Right atrium auricular region (tissue), 2 donors: ENCODE data around the gene SLIT3. TPM values are rescaled to one million over a fixed set of nuclear protein-coding genes. Genes with fewer than 3 reads are reported as not detected.

Experiments
- DNase-seq: peaks from one replicate; pipeline ENCODE4 v3.0.0-alpha.2; 2019; ENCODE audit warnings: low spot score
- H3K27ac ChIP-seq, 2 donors: fragments of 200-600 bp; sonication (generic); 1 replicate in 1 of 2; 2 replicates in 1 of 2; pipeline ENCODE4 v1.5.1; 2016 to 2019
- H3K27me3 ChIP-seq, 2 donors: fragments of 200-600 bp; sonication (generic); one replicate each; pipeline versions ENCODE4 v1.5.1 to v1.6.0; 2017 to 2019
- H3K36me3 ChIP-seq: fragments of 200-600 bp; sonication (generic); one replicate; pipeline ENCODE4 v1.5.1; 2016
- H3K4me1 ChIP-seq, 2 donors: fragments of 200-600 bp; sonication (generic); one replicate each; pipeline versions ENCODE4 v1.5.1 to v1.6.0; 2017 to 2019
- H3K4me3 ChIP-seq, 2 donors: fragments of 200-600 bp; sonication (generic); 1 replicate in 1 of 2; 2 replicates in 1 of 2; pipeline ENCODE4 v1.5.1; 2017 to 2019; ENCODE audit warnings: mild to moderate bottlenecking in 1 of 2, moderate library complexity in 1 of 2
- H3K9me3 ChIP-seq, 2 donors: fragments of 200-600 bp; sonication (generic); one replicate each; pipeline ENCODE4 v1.5.1; 2019
- CTCF ChIP-seq, 2 donors: fragments of 200-600 bp; sonication (generic); IDR thresholded peaks; one replicate each; pipeline ENCODE4 v1.5.1; 2019; ENCODE audit warnings: antibody characterized with exemption in 2 of 2
- total RNA-seq, 2 donors: library from RNA; depleted of rRNA; stranded (reverse); fragments of >200 nt; gene quantifications; one replicate each; pipeline ENCODE4 v1.1.0, GENCODE V29; 2016

SLIT3 gene
- total RNA-seq, 2 donors from 2014 or later, result 66.1 to 85.8 TPM

GRCh38 chr5:168689260-168689659 is 611.7 kb downstream of the SLIT3 start:
- Histone ChIP-seq H3K36me3 (peaks cover 17% of the 10 kb centered on the region), H3K4me1 (no peaks in the 10 kb centered on the region), H3K4me3 (no peak overlapping the region), H3K27me3 (no peaks in the 10 kb centered on the region), H3K27ac (no peak overlapping the region), H3K9me3 (no peaks in the 10 kb centered on the region)
- no peak for DNase-seq
- TF ChIP-seq CTCF (IDR thresholded peaks at IDR 0.05), result no peak

DNA sequence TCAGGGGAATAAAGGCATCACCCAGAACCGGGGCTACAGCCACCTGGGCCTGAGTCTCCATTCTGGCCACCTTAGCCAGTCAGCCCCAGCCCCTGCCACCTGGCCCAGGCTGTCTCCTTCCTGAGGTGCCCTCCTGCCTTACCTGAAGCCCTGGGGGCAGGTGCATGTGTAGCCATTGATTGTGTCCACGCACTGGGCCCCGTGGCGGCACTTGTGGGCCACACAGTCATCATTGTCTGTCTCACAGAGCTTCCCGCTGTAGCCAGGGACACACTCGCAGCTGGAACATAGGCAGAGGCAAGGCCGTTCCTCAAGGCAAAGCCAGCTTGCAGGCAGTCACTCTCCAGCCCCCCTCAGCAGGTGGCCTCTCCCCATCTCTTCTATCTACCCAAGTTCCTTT is 614.1 kb downstream of the SLIT3 start:
- TF ChIP-seq CTCF (IDR thresholded peaks at IDR 0.05), result no peak
- peaks cover 17% of the 10 kb centered on the region for H3K36me3 ChIP-seq
- no peaks in the 10 kb centered on the region for H3K27me3 ChIP-seq
- no peak for DNase-seq
- peaks cover 0 to 10% of the 10 kb centered on the region in 2 donors for H3K4me1 ChIP-seq
- H3K27ac ChIP-seq, result no peak overlapping the region
- no peaks in the 10 kb centered on the region for H3K9me3 ChIP-seq
- H3K4me3 ChIP-seq, result no peak overlapping the region

DNA sequence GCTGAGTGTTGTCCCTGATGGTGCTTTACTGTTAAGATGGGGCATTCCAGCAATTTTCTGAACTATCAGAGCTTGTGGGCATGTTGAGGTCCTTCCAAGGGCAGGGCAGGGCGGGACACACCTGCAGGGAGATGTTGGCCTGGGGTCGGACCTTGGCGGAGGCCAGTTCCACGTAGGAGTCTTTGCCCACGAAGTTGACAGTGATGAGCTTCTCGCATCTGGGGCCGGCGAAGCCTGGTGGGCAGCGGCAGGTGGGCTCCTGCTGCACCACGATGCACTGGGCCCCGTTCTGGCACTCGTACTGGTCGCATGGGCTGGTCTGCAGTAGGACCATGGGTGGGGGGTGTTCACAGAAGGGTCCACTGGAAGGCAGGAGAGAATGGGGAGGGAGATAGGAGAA is 615.4 kb downstream of the SLIT3 start:
- Histone ChIP-seq H3K4me1 (peaks cover 0 to 23% of the 10 kb centered on the region in 2 donors), H3K36me3 (peaks cover 11% of the 10 kb centered on the region), H3K9me3 (no peaks in the 10 kb centered on the region), H3K27ac (no peak overlapping the region), H3K4me3 (no peak overlapping the region), H3K27me3 (no peaks in the 10 kb centered on the region)
- TF ChIP-seq CTCF (IDR thresholded peaks at IDR 0.05), result no peak
- no peak for DNase-seq

DNA sequence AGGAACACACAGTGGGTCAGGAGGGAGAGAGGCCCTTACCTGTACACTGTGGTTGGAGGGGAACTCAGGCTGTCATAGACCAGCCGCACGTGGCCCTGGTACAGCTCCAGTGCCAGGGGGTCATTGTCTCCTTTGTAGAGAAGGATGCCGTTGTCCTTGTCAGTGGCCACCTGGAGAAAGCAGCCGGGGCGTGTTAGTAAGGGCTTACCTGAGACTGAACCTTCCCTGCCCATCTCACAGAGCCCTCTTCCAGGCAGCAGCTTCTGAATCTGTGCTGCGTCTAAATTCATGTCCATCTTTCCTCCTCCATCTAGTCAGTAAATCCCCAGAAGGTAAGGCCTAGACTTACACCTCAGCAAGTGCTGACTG is 617.0 kb downstream of the SLIT3 start:
- no peak for TF ChIP-seq CTCF (IDR thresholded peaks at IDR 0.05)
- DNase-seq, result no peak

DNA sequence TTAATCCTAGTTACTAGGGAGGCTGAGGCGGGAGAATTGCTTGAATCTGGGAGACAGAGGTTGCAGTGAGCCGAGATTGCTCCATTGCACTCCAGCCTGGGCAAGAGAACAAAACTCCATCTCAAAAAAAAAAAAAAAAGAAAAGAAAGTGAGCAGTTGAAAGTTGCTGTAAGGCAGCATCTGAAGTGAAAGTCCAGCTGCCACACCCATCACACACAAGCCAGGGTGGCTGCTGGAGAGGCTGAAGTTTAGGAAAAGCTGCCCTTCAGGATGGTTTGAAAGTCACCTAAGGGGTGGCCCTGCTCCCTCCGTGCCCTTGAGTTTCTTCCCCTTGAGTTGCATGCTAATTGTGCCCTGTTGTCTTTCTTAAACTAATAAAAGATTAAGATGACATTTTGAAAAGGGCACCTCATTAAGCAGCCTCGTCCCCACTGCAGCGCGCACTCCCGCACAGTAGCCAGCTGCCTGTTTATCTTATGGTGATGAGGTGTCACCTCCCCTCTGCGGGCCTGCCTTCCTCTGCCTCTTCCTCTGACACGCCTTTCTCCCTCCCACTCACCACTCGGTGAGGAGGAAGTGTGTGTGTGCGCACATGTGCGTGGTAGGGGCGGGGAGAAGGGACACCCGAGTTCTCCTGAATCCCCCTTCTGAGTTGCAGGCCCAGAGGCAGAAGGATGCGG is 617.6 kb downstream of the SLIT3 start:
- Histone ChIP-seq H3K4me3 (no peak overlapping the region), H3K4me1 (peaks cover 0 to 34% of the 10 kb centered on the region in 2 donors), H3K27ac (no peak overlapping the region), H3K9me3 (no peaks in the 10 kb centered on the region), H3K27me3 (no peaks in the 10 kb centered on the region), H3K36me3 (peaks cover 11% of the 10 kb centered on the region)
- no peak for DNase-seq
- no peak for TF ChIP-seq CTCF (IDR thresholded peaks at IDR 0.05)

More for the DNA sequence above, 617.0 kb downstream of the SLIT3 start:
- no peak overlapping the region for H3K4me3 ChIP-seq
- peaks cover 11% of the 10 kb centered on the region for H3K36me3 ChIP-seq
- no peaks in the 10 kb centered on the region for H3K27me3 ChIP-seq
- peaks cover 0 to 34% of the 10 kb centered on the region in 2 donors for H3K4me1 ChIP-seq
- no peak overlapping the region for H3K27ac ChIP-seq
- H3K9me3 ChIP-seq, result no peaks in the 10 kb centered on the region
